Endothelial cell of umbilical vein (primary cell): ENCODE results near the gene CLIP2. TPM values are rescaled to one million over a fixed set of nuclear protein-coding genes. Genes with fewer than 3 reads are reported as not detected.

Experiments
- BruUV-seq: library from RNA; stranded (reverse); fragments of 400-500 nt; replicated peaks from 2 replicates; lab custom pipeline; 2021; lab: Mats Ljungman, UMichigan
- CTCF ChIA-PET: fragments of 300-600, 350-600 bp; sonication (Branson Sonifier 250); formaldehyde crosslinking; loops from one replicate; lab custom pipeline; 2021; ENCODE audit warnings: antibody characterized with exemption, inconsistent platforms; lab: Charles Lee
- POLR2A ChIA-PET: fragments of 300-600, 350-600 bp; sonication (Branson Sonifier 250); formaldehyde crosslinking; loops from one replicate; lab custom pipeline; 2021; ENCODE audit warnings: antibody characterized with exemption, inconsistent platforms; lab: Charles Lee
- DNase-seq: peaks from one replicate; pipeline ENCODE4 v3.0.0-alpha.2; 2011; ENCODE audit warnings: low read depth, low spot score
- FAIRE-seq: peaks from 2 replicates; lab custom pipeline; 2011; peaks lifted over from hg19 to GRCh38; lab: Jason Lieb, UNC
- H2AFZ ChIP-seq: 2 replicates; pipeline ENCODE4 v1.6.0; 2012; ENCODE audit warnings: low read depth, low read length, control low read depth, inconsistent platforms
- H3K27ac ChIP-seq: 2 replicates; pipeline ENCODE4 v1.5.1; 2011; ENCODE audit warnings: low read depth, mild to moderate bottlenecking, control low read depth, low read length, moderate library complexity; ENCODE audit not compliant: insufficient read depth
- H3K27me3 ChIP-seq, 2 experiments: 2 replicates each; pipeline versions ENCODE4 v1.6.0 to v1.6.1; 2011; ENCODE audit warnings: low read length in 2 of 2, mixed read lengths in 1 of 2; ENCODE audit not compliant: control insufficient read depth in 2 of 2, insufficient read depth in 2 of 2
- H3K36me3 ChIP-seq, 2 experiments: 2 replicates in 1 of 2; 3 replicates in 1 of 2; pipeline ENCODE4 v1.5.1; 2011; ENCODE audit warnings: low read length in 2 of 2, mild to moderate bottlenecking in 1 of 2, moderate library complexity in 1 of 2; ENCODE audit not compliant: control insufficient read depth in 2 of 2, insufficient read depth in 2 of 2; ENCODE audit errors: extremely low read depth in 1 of 2
- H3K4me1 ChIP-seq: 3 replicates; pipeline ENCODE4 v1.5.1; 2011; ENCODE audit warnings: mild to moderate bottlenecking, low read length; ENCODE audit not compliant: control insufficient read depth, insufficient read depth; ENCODE audit errors: extremely low read depth
- H3K4me2 ChIP-seq: 2 replicates; pipeline ENCODE4 v1.6.1; 2011; ENCODE audit warnings: low read length, control low read depth, mixed read lengths; ENCODE audit not compliant: insufficient read depth
- H3K4me3 ChIP-seq, 3 experiments: fragments of 200-600 bp in 1 of 3; sonication (generic), shearing (Covaris generic) in 1 of 3; replicated peaks in 1 of 3; 2 replicates each; pipeline ENCODE4 v1.5.1; 2011 to 2016; ENCODE audit warnings: control low read depth in 3 of 3, low read length in 3 of 3, mild to moderate bottlenecking in 2 of 3, inconsistent platforms in 1 of 3, low read depth in 1 of 3, moderate library complexity in 1 of 3; ENCODE audit not compliant: insufficient read depth in 1 of 3
- H3K79me2 ChIP-seq: 2 replicates; pipeline ENCODE4 v1.6.0; 2012; ENCODE audit warnings: low read length, inconsistent platforms; ENCODE audit not compliant: control insufficient read depth, insufficient read depth
- H3K9ac ChIP-seq: replicated peaks from 2 replicates; pipeline ENCODE3; 2011; ENCODE audit warnings: low read length, control low read depth; ENCODE audit not compliant: insufficient read depth; ENCODE audit errors: extremely low read depth
- H3K9me1 ChIP-seq: replicated peaks from 3 replicates; pipeline ENCODE4 v1.6.0; 2011; ENCODE audit warnings: mild to moderate bottlenecking, low read length; ENCODE audit not compliant: control insufficient read depth, insufficient read depth; ENCODE audit errors: extremely low read depth
- H3K9me3 ChIP-seq: replicated peaks from 2 replicates; pipeline ENCODE4 v1.5.1; 2012; ENCODE audit warnings: low read length, inconsistent platforms; ENCODE audit not compliant: control insufficient read depth, insufficient read depth
- H4K20me1 ChIP-seq: replicated peaks from 2 replicates; pipeline ENCODE3; 2011; ENCODE audit warnings: mild to moderate bottlenecking, low read length; ENCODE audit not compliant: control insufficient read depth, insufficient read depth; ENCODE audit errors: extremely low read depth
- CTCF ChIP-seq, 2 donors: IDR thresholded peaks; 1 replicate in 1 of 2; 2 replicates in 1 of 2; pipeline ENCODE4 v1.5.1; 2011; ENCODE audit warnings: low read length in 2 of 2, mild to moderate bottlenecking in 2 of 2, moderate library complexity in 2 of 2, control low read depth in 1 of 2, inconsistent platforms in 1 of 2, low read depth in 1 of 2; ENCODE audit not compliant: insufficient read depth in 1 of 2; ENCODE audit errors: extremely low read depth in 1 of 2
- EZH2 ChIP-seq: IDR thresholded peaks from 2 replicates; pipeline ENCODE4 v1.6.1; 2012; ENCODE audit warnings: borderline replicate concordance, low read depth, mild to moderate bottlenecking, moderate library complexity, low read length, inconsistent platforms; ENCODE audit not compliant: severe bottlenecking
- FOS ChIP-seq: IDR thresholded peaks from 2 replicates; pipeline ENCODE4 v1.6.1; 2011; ENCODE audit warnings: mild to moderate bottlenecking, low read length, moderate library complexity, borderline replicate concordance; ENCODE audit not compliant: insufficient read depth
- GATA2 ChIP-seq: IDR thresholded peaks from 2 replicates; pipeline ENCODE4 v1.7.0; 2011; ENCODE audit warnings: low read depth, mild to moderate bottlenecking, moderate library complexity, mixed read lengths, low read length; ENCODE audit not compliant: insufficient read length, insufficient read depth
- JUN ChIP-seq: IDR thresholded peaks from 2 replicates; pipeline ENCODE4 v1.6.1; 2011; ENCODE audit warnings: borderline replicate concordance, low read depth; ENCODE audit not compliant: insufficient read length, insufficient read depth
- MYC ChIP-seq: IDR thresholded peaks from one replicate; pipeline ENCODE4 v1.6.1; 2011; ENCODE audit warnings: mild to moderate bottlenecking, low read depth, low read length
- POLR2A ChIP-seq: IDR thresholded peaks from 2 replicates; pipeline ENCODE4 v1.6.1; 2012; ENCODE audit warnings: low read depth, mild to moderate bottlenecking, control low read depth, low read length
- POLR2AphosphoS5 ChIP-seq: IDR thresholded peaks from 2 replicates; pipeline ENCODE4 v1.6.1; 2012; ENCODE audit warnings: low read depth, mild to moderate bottlenecking, control low read depth, low read length, moderate library complexity; ENCODE audit not compliant: insufficient read depth
- dilution Hi-C: fragments of 300-500 bp; cut with MboI; formaldehyde crosslinking; loops from one replicate; pipeline ENCODE4 v1.15.0; 2019; ENCODE audit warnings: low sequenced_read_pairs; ENCODE audit not compliant: extremely low pct_ligation_motif_present
- intact Hi-C: fragments of 100-400 bp; cut with micrococcal nuclease; formaldehyde crosslinking; loops from one replicate; pipeline ENCODE4 v1.10.0; 2022
- polyA plus RNA-seq, 4 experiments: library from polyadenylated mRNA; depleted of rRNA in 3 of 4; stranded (reverse) in 3 of 4; unstranded in 1 of 4; fragments of >200 nt; gene quantifications; 2 replicates each; pipeline versions ENCODE4 v1.2.1 to v1.2.3, GENCODE V29; 2011 to 2012; ENCODE audit warnings: missing spikeins in 1 of 4
- total RNA-seq: library from RNA; stranded (reverse); gene quantifications from 2 replicates; pipeline ENCODE4 v1.2.3, GENCODE V29; 2021
- TF ChIP-seq, protein P1 (sequence below): IDR thresholded peaks from 2 replicates; pipeline ENCODE4 v1.6.1; 2011; ENCODE audit not compliant: insufficient read depth, insufficient read length

CLIP2 gene
- total and polyA plus RNA-seq, 2 donors (not counting 3 experiments of a cell fraction or from before 2014, with no cell fraction given) = 8.3 to 37.1 TPM

DNA sequence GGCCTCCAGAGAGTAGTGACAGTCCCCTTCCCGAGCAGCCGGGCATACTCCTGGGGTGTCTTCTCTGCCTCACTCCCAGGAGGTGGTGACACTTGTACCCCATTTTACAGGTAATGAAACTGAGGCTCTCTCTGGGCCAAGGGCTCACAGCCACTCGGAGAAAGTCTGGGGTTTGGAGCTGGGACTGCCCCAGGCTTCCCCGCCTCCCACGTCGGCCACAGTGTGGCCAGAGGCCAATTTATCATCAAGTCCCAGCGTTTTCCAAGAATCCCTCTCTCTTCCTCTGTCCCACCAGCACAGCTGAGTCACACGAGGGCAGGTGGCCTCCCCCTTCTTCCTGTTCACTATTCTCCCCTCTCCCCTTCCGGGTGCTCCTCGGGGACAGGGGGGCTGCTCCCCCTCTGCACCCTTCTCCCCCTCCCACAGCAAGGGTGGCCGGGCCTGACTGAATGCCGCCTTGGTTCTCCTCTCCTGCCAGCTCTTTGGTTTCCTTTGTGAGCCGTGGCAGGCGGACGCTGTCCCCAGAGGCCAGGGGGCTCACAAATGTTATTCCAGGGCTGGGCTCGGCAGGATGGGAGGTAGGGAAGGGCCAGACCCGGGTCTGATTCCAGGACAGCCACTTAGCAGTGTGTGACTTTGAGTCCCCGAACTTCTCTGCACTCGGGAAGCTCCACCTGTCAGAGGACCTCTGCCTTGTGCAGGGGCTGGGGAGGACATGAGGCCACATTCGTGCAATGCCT is 17.7 kb downstream of the CLIP2 start:
- BruUV-seq = no TSS peak
- ChIA-PET POLR2A (interaction anchor here (0.5 kb wide), 1 partner anchor 35 kb away, joined by 3 read pairs; no protein-coding TSS in a partner anchor), CTCF (interaction anchor here (0.6 to 1.6 kb wide), 5 partner anchors 64 to 240 kb away, joined by 3 to 6 read pairs (median 3); no protein-coding TSS in a partner anchor)
- H3K27ac ChIP-seq = no peak overlapping the region
- no peaks in the 10 kb centered on the region for H3K36me3 ChIP-seq
- intact Hi-C loops (loop anchor here (5.0 kb wide), 1 partner anchor 55 kb away; the partner anchor contains the start of gene RFC2), dilution Hi-C loops (no loop called here)
- no peak overlapping the region for H3K9ac ChIP-seq
- peaks cover 8% of the 10 kb centered on the region for H3K79me2 ChIP-seq
- H3K9me1 ChIP-seq = no peaks in the 10 kb centered on the region
- H3K4me2 ChIP-seq = peak overlapping the region; percentile 4
- no peaks in the 10 kb centered on the region for H3K9me3 ChIP-seq
- DNase-seq (peak; percentile 69), FAIRE-seq (peak; percentile 80)
- peak overlapping the region; percentile 29 for H2AFZ ChIP-seq
- no peak overlapping the region for H3K4me3 ChIP-seq
- H3K27me3 ChIP-seq = no peaks in the 10 kb centered on the region
- peaks cover 12% of the 10 kb centered on the region for H3K4me1 ChIP-seq
- H4K20me1 ChIP-seq = no peaks in the 10 kb centered on the region
- TF ChIP-seq JUN = no peak
- peak; percentile 30 for TF ChIP-seq GATA2
- TF ChIP-seq, protein P1, sequence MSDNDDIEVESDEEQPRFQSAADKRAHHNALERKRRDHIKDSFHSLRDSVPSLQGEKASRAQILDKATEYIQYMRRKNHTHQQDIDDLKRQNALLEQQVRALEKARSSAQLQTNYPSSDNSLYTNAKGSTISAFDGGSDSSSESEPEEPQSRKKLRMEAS = no peak
- TF ChIP-seq MYC = no peak
- no peak for TF ChIP-seq POLR2A
- no peak for TF ChIP-seq CTCF (IDR thresholded peaks at IDR 0.05; ENCODE audit: extremely low read depth in 1 of 2, insufficient read depth in 1 of 2, low read depth in 1 of 2, low read length in 2 of 2)
- peak; percentile 54 for TF ChIP-seq FOS
- TF ChIP-seq EZH2 = no peak
- TF ChIP-seq POLR2AphosphoS5 = peak; percentile 41
